Right lobe of liver (tissue), 6 donors: Measurements from ENCODE around the gene LCNL1. TPM values are rescaled to one million over a fixed set of nuclear protein-coding genes. Genes with fewer than 3 reads are reported as not detected.

ENCODE experiments used
- ATAC-seq, 4 donors: fragments of 200-7000 bp; cut with Tn5 transposase; one replicate each; pipeline ENCODE4 v1.9.1; 2020; ENCODE audit warnings: mild to moderate bottlenecking in 4 of 4, moderate library complexity in 4 of 4
- DNase-seq, 3 donors: peaks; one replicate each; pipeline ENCODE4 v3.0.0-alpha.2; 2020
- H3K27ac ChIP-seq, 3 donors: fragments of 200-600 bp; one replicate each; pipeline ENCODE4 v1.8.0; 2022
- H3K27me3 ChIP-seq, 2 donors: fragments of 200-600 bp; one replicate each; pipeline ENCODE4 v1.8.0; 2022
- H3K36me3 ChIP-seq, 4 donors: fragments of 200-600 bp; sonication (generic) in 1 of 4; one replicate each; pipeline versions ENCODE4 v1.5.1 to v1.8.0; 2017 to 2022; ENCODE audit warnings: control low read depth in 1 of 4
- H3K4me1 ChIP-seq, 4 donors: fragments of 200-600 bp; sonication (generic) in 1 of 4; one replicate each; pipeline versions ENCODE4 v1.5.1 to v1.8.0; 2017 to 2022; ENCODE audit warnings: control low read depth in 1 of 4
- H3K4me3 ChIP-seq, 3 donors: fragments of 200-600 bp; one replicate each; pipeline ENCODE4 v1.8.0; 2022
- H3K9me3 ChIP-seq, 4 donors: fragments of 200-600 bp; sonication (generic) in 1 of 4; one replicate each; pipeline versions ENCODE4 v1.5.1 to v1.8.0; 2017 to 2022; ENCODE audit warnings: control low read depth in 1 of 4
- CTCF ChIP-seq, 4 donors: fragments of 200-600 bp in 3 of 4; fragments of 450-650 bp in 1 of 4; IDR thresholded peaks; one replicate each; pipeline versions ENCODE4 v1.5.1 to v1.8.0; 2016 to 2022; ENCODE audit warnings: antibody characterized with exemption in 4 of 4, mild to moderate bottlenecking in 2 of 4
- POLR2A ChIP-seq: fragments of 450-650 bp; IDR thresholded peaks from one replicate; pipeline ENCODE4 v1.6.1; 2017; ENCODE audit warnings: antibody characterized with exemption, mild to moderate bottlenecking
- WGBS: methylation state at CpG from one replicate; pipeline ENCODE4 v1.1.6; 2018; ENCODE audit warnings: low coverage, low lambda C conversion rate; ENCODE audit not compliant: insufficient coverage; ENCODE audit errors: missing lambda C conversion rate; 5-methylcytosine and 5-hydroxymethylcytosine counted together
- intact Hi-C, 2 donors: fragments of 100-400 bp; cut with DNase I; formaldehyde crosslinking; loops; one replicate each; pipeline versions ENCODE4 v1.11.2 to v1.14.1; 2022
- total RNA-seq, 6 experiments: library from RNA; depleted of rRNA in 2 of 6; stranded (reverse); fragments of >200 nt in 2 of 6; fragmentation: NEBNext Ultra II Directional in 3 of 6; extraction: Animal tissue kit (Norgen Biotek cat#: 25700) in 3 of 6; gene quantifications; one replicate each; pipeline versions ENCODE4 v1.1.0 to v1.2.4, GENCODE V29; 2016 to 2023
- donor health status: DM: no; HTN: yes; CAD: no.
- donor health status: DM: no; HTN: no; CAD: no.
- donor health status: DM: no; HTN: no; CAD: no.
- donor health status: DM: no; HTN: yes; CAD: no.
- donor health status: DM: no; HTN: yes; CAD: no.

LCNL1 gene
- total RNA-seq, 6 experiments from 2014 or later = not detected

DNA sequence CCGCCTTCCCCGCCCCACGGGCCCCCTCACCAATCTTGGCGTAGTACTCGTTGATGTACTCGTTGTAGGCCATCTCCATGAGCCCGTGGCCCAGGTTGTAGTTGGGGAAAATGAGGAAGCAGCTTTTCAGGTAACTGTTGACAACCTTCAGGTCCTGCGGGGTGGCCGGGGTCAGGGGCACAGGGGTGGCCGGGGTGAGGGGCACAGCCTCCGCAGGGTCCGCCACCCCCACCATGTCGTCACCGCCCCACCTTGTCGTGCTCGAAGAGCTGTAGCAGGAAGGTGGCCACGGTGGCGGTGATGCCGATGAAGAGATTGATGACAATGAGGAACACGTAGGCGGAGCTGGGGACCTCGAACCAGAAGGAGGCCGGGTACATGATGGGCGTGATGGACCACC lies 28.4 kb downstream of the LCNL1 start:
- no CpG with 5 or more reads among the region's 24 CpGs for WGBS
- Histone ChIP-seq H3K36me3 (peaks cover 0 to 11% (median 1%) of the 10 kb centered on the region in 4 donors), H3K9me3 (no peaks in the 10 kb centered on the region), H3K27me3 (no peaks in the 10 kb centered on the region), H3K4me1 (no peaks in the 10 kb centered on the region), H3K4me3 (no peak overlapping the region), H3K27ac (no peak overlapping the region)
- no peak for ATAC-seq
- no peak for TF ChIP-seq POLR2A
- no peak for TF ChIP-seq CTCF (IDR thresholded peaks at IDR 0.05)
- intact Hi-C loops = no loop called here
- DNase-seq = no peak

DNA sequence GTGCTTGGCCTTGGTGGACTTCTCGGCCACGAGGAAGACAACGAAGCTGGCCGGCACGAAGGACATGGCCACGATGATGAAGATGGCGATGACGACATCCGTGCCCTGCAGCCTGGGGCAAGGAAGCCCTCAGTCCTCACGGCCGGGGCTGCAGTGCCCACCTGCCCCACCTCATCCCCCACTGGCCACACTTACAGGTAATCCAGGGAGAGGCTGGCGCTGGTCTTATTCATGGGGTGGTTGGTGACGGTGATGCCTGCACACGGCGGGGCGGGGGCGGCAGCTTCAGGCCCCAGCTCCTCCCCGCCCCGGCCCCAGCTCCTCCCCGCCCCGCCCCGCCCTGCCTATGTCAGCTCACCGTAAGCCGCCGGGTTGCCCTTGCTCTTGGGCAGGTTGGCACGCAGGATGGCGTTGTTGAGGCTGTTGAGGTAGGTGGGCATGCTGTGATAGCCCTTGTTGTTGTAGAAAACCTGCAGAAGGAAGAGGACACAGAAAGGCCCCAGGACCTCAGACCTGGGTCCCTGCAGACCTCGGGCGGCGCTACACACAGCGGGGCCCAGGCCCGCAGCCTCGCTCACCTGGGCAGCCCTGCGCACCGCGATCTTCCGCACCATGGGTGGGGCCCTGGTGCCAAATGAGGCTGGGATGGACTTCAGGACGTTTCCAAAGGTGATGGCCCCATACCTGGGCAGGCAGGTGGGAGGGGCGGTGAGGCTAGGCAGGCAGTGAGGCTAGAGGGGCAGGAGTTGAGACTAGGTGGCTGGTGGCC lies 29.3 kb downstream of the LCNL1 start:
- Histone ChIP-seq H3K9me3 (no peaks in the 10 kb centered on the region), H3K4me1 (no peaks in the 10 kb centered on the region), H3K36me3 (peaks cover 0 to 17% (median 1%) of the 10 kb centered on the region in 4 donors), H3K27me3 (no peaks in the 10 kb centered on the region), H3K27ac (no peak overlapping the region), H3K4me3 (no peak overlapping the region)
- intact Hi-C loops = no loop called here
- 40% methylated on average over 1 of the region's 39 CpGs for WGBS
- ATAC-seq = no peak
- no peak for DNase-seq
- no peak for TF ChIP-seq POLR2A
- no peak for TF ChIP-seq CTCF (IDR thresholded peaks at IDR 0.05)

DNA sequence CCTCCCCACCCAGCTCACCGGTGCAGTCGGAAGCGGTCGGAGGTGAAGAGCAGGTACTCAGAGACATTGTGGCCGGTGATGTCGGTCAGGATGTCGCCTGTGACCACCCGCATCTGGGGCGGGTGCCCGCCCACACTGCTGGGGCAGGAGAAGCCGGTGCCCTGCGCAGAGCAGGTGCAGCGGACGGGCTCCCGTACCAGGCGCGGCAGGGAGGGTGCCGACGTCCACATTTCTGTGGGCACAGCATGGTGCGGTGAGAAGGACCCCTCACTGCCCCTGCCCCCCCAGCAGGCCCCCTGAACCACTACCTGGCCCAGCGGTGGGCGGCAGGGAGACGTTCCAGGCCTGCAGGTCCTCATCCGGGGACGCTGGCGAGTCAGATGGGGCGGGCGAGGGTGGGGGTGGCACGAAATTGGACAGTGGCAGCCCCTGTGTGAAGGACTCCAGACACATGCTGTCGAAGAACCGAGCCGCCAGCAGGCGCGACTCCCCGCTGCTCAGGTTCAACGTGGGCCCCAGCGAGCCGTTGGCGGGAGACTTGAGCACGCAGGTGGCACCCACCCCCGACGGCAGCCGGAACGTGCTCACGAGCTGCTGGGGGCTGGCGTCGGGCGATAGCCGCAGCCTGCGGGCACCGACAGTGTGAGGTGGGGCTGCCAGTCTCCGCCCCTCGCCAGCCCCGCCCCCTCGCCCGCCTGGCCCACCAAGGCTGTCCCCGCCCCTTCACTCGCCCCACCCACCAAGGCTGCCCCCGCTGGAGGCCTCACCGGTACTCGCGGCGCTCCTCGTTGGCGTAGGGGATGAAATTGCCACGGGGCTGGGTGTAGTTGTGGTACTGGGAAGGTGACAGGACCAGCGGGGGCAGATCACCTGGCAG lies 30.1 kb downstream of the LCNL1 start:
- Histone ChIP-seq H3K27me3 (no peaks in the 10 kb centered on the region), H3K4me1 (no peaks in the 10 kb centered on the region), H3K27ac (no peak overlapping the region), H3K9me3 (no peaks in the 10 kb centered on the region), H3K4me3 (no peak overlapping the region), H3K36me3 (peaks cover 0 to 17% (median 1%) of the 10 kb centered on the region in 4 donors)
- TF ChIP-seq POLR2A (no peak), CTCF (IDR thresholded peaks at IDR 0.05) (no peak)
- intact Hi-C loops = no loop called here
- ATAC-seq (no peak), DNase-seq (no peak)
- 100% methylated on average over 2 of the region's 67 CpGs for WGBS

GRCh38 chr9:137013571-137013940 lies 30.8 kb downstream of the LCNL1 start:
- Histone ChIP-seq H3K9me3 (no peaks in the 10 kb centered on the region), H3K36me3 (peaks cover 0 to 17% (median 1%) of the 10 kb centered on the region in 4 donors), H3K27ac (no peak overlapping the region), H3K4me1 (no peaks in the 10 kb centered on the region), H3K4me3 (no peak overlapping the region), H3K27me3 (no peaks in the 10 kb centered on the region)
- intact Hi-C loops = no loop called here
- no CpG with 5 or more reads among the region's 20 CpGs for WGBS
- ATAC-seq = no peak
- TF ChIP-seq CTCF (IDR thresholded peaks at IDR 0.05) (no peak), POLR2A (no peak)
- no peak for DNase-seq
